A549 (cell line): Measurements from ENCODE around the gene XPO6. TPM values are rescaled to one million over a fixed set of nuclear protein-coding genes. Genes with fewer than 3 reads are reported as not detected.

Experiments
- ATAC-seq, 2 experiments: fragments of 200-7000 bp in 1 of 2; fragments of >200 bp in 1 of 2; cut with Nextera tagmentation in 1 of 2; cut with Tn5 transposase in 1 of 2; 3 replicates each; pipeline versions ENCODE4 v1.8.0 to v1.9.1; 2018 to 2020; ENCODE audit warnings: mild to moderate bottlenecking in 1 of 2, moderate library complexity in 1 of 2
- CTCF ChIA-PET: fragments of 300-600 bp; sonication (Branson Sonifier 250); formaldehyde crosslinking; extraction: SDS; loops from one replicate; lab custom pipeline; 2021; ENCODE audit warnings: antibody characterized with exemption, inconsistent platforms; lab: Yijun Ruan, JAX
- POLR2A ChIA-PET: fragments of 350-600 bp; formaldehyde crosslinking; extraction: SDS; loops from one replicate; lab custom pipeline; 2021; ENCODE audit warnings: antibody characterized with exemption, inconsistent platforms; lab: Yijun Ruan, JAX
- DNase-seq, 2 experiments: peaks; one replicate each; pipeline versions ENCODE4 v3.0.0 to v3.0.0-alpha.2; 2011 to 2016; ENCODE audit warnings: low read depth in 1 of 2, low spot score in 1 of 2
- FAIRE-seq: peaks from 2 replicates; lab custom pipeline; 2011; peaks lifted over from hg19 to GRCh38; lab: Jason Lieb, UNC
- H3K27ac ChIP-seq, 2 experiments: fragments of >200 bp; sonication (Bioruptor Twin); formaldehyde crosslinking; 3 replicates each; pipeline ENCODE4 v1.5.1; 2016 to 2017
- H3K4me1 ChIP-seq: fragments of >200 bp; sonication (Bioruptor Twin); formaldehyde crosslinking; 3 replicates; pipeline ENCODE4 v1.6.1; 2016
- H3K4me2 ChIP-seq: fragments of >200 bp; sonication (Bioruptor Twin); formaldehyde crosslinking; 3 replicates; pipeline ENCODE4 v1.6.1; 2016
- H3K4me3 ChIP-seq: fragments of >200 bp; sonication (Bioruptor Twin); formaldehyde crosslinking; 3 replicates; pipeline ENCODE4 v1.5.1; 2016
- H3K9me3 ChIP-seq: fragments of >200 bp; sonication (Bioruptor Twin); formaldehyde crosslinking; 3 replicates; pipeline ENCODE4 v1.6.1; 2016
- CBX2 ChIP-seq: fragments of 200-600 bp; sonication (generic); IDR thresholded peaks from 2 replicates; pipeline ENCODE4 v1.6.1; 2016; ENCODE audit warnings: low read depth, mild to moderate bottlenecking, borderline replicate concordance
- CHD2 ChIP-seq: fragments of 150-350 bp; IDR thresholded peaks from 2 replicates; pipeline ENCODE4 v1.6.1; 2014; ENCODE audit warnings: low read length; ENCODE audit not compliant: partially characterized antibody
- CHD4 ChIP-seq: fragments of 200-600 bp; sonication (generic); IDR thresholded peaks from 2 replicates; pipeline ENCODE4 v1.6.1; 2016; ENCODE audit warnings: antibody characterized with exemption, mild to moderate bottlenecking, borderline replicate concordance
- EHF ChIP-seq: fragments of 250-450 bp; sonication (Bioruptor Pico); IDR thresholded peaks from 2 replicates; pipeline ENCODE4 v1.5.0; 2020; ENCODE audit warnings: mild to moderate bottlenecking
- EHMT2 ChIP-seq: fragments of 200-600 bp; sonication (generic); IDR thresholded peaks from 2 replicates; pipeline ENCODE4 v1.6.1; 2016; ENCODE audit warnings: antibody characterized with exemption, low read depth, mild to moderate bottlenecking, moderate library complexity
- ESRRA ChIP-seq: fragments of 150-350 bp; IDR thresholded peaks from 2 replicates; pipeline ENCODE4 v1.6.1; 2014; ENCODE audit warnings: mild to moderate bottlenecking, low read length, borderline replicate concordance
- FOXS1 ChIP-seq: fragments of 250-450 bp; sonication (Bioruptor Pico); IDR thresholded peaks from 2 replicates; pipeline ENCODE4 v1.5.0; 2020; ENCODE audit warnings: mild to moderate bottlenecking, moderate library complexity
- HDAC2 ChIP-seq: fragments of 200-600 bp; sonication (generic); IDR thresholded peaks from 2 replicates; pipeline ENCODE4 v1.6.1; 2016
- HOXB13 ChIP-seq: fragments of 250-450 bp; sonication (Bioruptor Pico); IDR thresholded peaks from 2 replicates; pipeline ENCODE4 v1.5.0; 2020; ENCODE audit warnings: low read depth, mild to moderate bottlenecking, moderate library complexity
- JUNB ChIP-seq: fragments of >200 bp; sonication (Bioruptor Twin); formaldehyde crosslinking; IDR thresholded peaks from 2 replicates; pipeline ENCODE4 v1.6.1; 2016
- KDM1A ChIP-seq: fragments of 200-600 bp; sonication (generic); IDR thresholded peaks from 2 replicates; pipeline ENCODE4 v1.6.1; 2016; ENCODE audit warnings: low read depth, mild to moderate bottlenecking
- MYC ChIP-seq: IDR thresholded peaks from 2 replicates; pipeline ENCODE4 v1.6.1; 2012; ENCODE audit warnings: mild to moderate bottlenecking, inconsistent platforms, low read length, improper control_type of control experiment, borderline replicate concordance
- NR3C1 ChIP-seq: fragments of >200 bp; sonication (Bioruptor Twin); formaldehyde crosslinking; IDR thresholded peaks from 3 replicates; pipeline ENCODE4 v1.6.1; 2017
- PHF8 ChIP-seq: fragments of 200-600 bp; sonication (generic); IDR thresholded peaks from 2 replicates; pipeline ENCODE4 v1.6.1; 2016; ENCODE audit warnings: low read depth, mild to moderate bottlenecking, antibody characterized with exemption, moderate library complexity, borderline replicate concordance
- POLR2AphosphoS2 ChIP-seq: conservative IDR thresholded peaks from 2 replicates; pipeline ENCODE4 v1.6.1; 2012; ENCODE audit warnings: low read length, improper control_type of control experiment, inconsistent platforms
- RAD21 ChIP-seq, 2 experiments: fragments of >200 bp in 1 of 2; sonication (Bioruptor Twin) in 1 of 2; formaldehyde crosslinking in 1 of 2; IDR thresholded peaks in 1 of 2; conservative IDR thresholded peaks in 1 of 2; 2 replicates in 1 of 2; 3 replicates in 1 of 2; pipeline ENCODE4 v1.6.1; 2012 to 2018; ENCODE audit warnings: inconsistent platforms in 1 of 2
- RARB ChIP-seq: fragments of 250-450 bp; sonication (Bioruptor Pico); IDR thresholded peaks from 2 replicates; pipeline ENCODE4 v1.8.0; 2021; ENCODE audit warnings: mild to moderate bottlenecking, moderate library complexity
- SMC3 ChIP-seq: fragments of >200 bp; sonication (Bioruptor Twin); formaldehyde crosslinking; IDR thresholded peaks from 3 replicates; pipeline ENCODE4 v1.6.1; 2018; ENCODE audit warnings: inconsistent platforms
- SREBF2 ChIP-seq: fragments of 450-650 bp; IDR thresholded peaks from 2 replicates; pipeline ENCODE4 v1.6.1; 2014; ENCODE audit warnings: mild to moderate bottlenecking, moderate library complexity
- WGBS: methylation state at CpG from one replicate; pipeline ENCODE4 v1.1.6; 2017; ENCODE audit errors: missing lambda C conversion rate; 5-methylcytosine and 5-hydroxymethylcytosine counted together
- polyA plus RNA-seq, 4 experiments: library from polyadenylated mRNA; depleted of rRNA in 3 of 4; stranded (reverse); fragments of >200 nt; fragmentation: RNase III in 1 of 4; extraction: RNeasy Plus Mini Kit Qiagen cat#74134 plus additional on column Dnase treatment in 1 of 4; gene quantifications; 2 replicates in 3 of 4; 3 replicates in 1 of 4; pipeline ENCODE4 v1.2.3, GENCODE V29; 2011 to 2017
- TF ChIP-seq, protein P1 (sequence below): IDR thresholded peaks from 2 replicates; pipeline ENCODE4 v1.6.1; 2012
- TF ChIP-seq, protein P2 (sequence below): fragments of 200-600 bp; sonication (generic); IDR thresholded peaks from 2 replicates; pipeline ENCODE4 v1.6.1; 2016; ENCODE audit warnings: antibody characterized with exemption, mild to moderate bottlenecking, moderate library complexity
- TF ChIP-seq, protein P3 (sequence below): fragments of 250-450 bp; sonication (Bioruptor Pico); IDR thresholded peaks from 2 replicates; pipeline ENCODE4 v1.5.0; 2021; ENCODE audit warnings: mild to moderate bottlenecking, moderate library complexity, borderline replicate concordance
- TF ChIP-seq, protein P4 (sequence below): IDR thresholded peaks from 2 replicates; pipeline ENCODE4 v1.6.1; 2012; ENCODE audit warnings: low read depth, borderline replicate concordance
- TF ChIP-seq, protein P5 (sequence below): IDR thresholded peaks from 2 replicates; pipeline ENCODE4 v1.6.1; 2012
- TF ChIP-seq, protein P6 (sequence below): fragments of 150-350 bp; IDR thresholded peaks from 2 replicates; pipeline ENCODE4 v1.6.1; 2014; ENCODE audit warnings: low read depth, mild to moderate bottlenecking, low read length
- TF ChIP-seq, protein P7 (sequence below): fragments of >200 bp; sonication (Bioruptor Twin); formaldehyde crosslinking; IDR thresholded peaks from 2 replicates; pipeline ENCODE4 v1.6.1; 2016

Gene XPO6
- polyA plus RNA-seq, 2 of the 4 experiments (the other 2 are of a cell fraction), result 63.0 to 108 TPM

DNA sequence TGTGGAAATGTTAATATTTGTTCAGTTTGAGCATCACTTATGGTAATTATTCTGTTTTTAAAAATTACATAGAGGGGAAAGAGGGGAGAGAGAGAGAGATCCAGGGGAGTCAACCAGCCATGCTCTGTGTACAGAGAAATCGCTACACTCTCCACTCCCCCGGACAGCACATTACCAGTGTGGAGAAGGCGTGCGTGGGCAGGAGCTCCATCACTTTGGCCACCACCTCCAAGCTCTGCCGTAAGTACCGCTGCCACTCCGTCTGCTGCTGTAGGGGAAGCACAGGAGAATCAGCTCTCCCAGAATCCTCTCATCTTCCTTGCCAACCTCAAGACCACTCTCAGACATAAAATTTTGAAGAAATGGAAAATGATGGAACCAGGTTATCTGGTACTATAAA, 78.1 kb downstream of the XPO6 start:
- H3K4me2 ChIP-seq, result no peak overlapping the region
- 93% methylated on average over 7 of the region's 7 CpGs for WGBS
- ChIA-PET POLR2A (no interaction called here), CTCF (interaction anchor here (0.6 to 1.7 kb wide), 5 partner anchors 11 to 88 kb away, joined by 3 to 5 read pairs (median 3); no protein-coding TSS in a partner anchor)
- no peak overlapping the region for H3K4me3 ChIP-seq
- no peaks in the 10 kb centered on the region for H3K4me1 ChIP-seq
- DNase-seq (no peak), FAIRE-seq (no peak), ATAC-seq (no peak)
- H3K9me3 ChIP-seq, result no peaks in the 10 kb centered on the region
- no peak overlapping the region for H3K27ac ChIP-seq
- TF ChIP-seq ESRRA, result no peak
- TF ChIP-seq POLR2AphosphoS2, result no peak
- no peak for TF ChIP-seq KDM1A
- TF ChIP-seq PHF8, result no peak
- TF ChIP-seq, protein P1, sequence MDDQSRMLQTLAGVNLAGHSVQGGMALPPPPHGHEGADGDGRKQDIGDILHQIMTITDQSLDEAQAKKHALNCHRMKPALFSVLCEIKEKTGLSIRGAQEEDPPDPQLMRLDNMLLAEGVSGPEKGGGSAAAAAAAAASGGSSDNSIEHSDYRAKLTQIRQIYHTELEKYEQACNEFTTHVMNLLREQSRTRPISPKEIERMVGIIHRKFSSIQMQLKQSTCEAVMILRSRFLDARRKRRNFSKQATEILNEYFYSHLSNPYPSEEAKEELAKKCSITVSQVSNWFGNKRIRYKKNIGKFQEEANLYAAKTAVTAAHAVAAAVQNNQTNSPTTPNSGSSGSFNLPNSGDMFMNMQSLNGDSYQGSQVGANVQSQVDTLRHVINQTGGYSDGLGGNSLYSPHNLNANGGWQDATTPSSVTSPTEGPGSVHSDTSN, result no peak
- TF ChIP-seq, protein P2, sequence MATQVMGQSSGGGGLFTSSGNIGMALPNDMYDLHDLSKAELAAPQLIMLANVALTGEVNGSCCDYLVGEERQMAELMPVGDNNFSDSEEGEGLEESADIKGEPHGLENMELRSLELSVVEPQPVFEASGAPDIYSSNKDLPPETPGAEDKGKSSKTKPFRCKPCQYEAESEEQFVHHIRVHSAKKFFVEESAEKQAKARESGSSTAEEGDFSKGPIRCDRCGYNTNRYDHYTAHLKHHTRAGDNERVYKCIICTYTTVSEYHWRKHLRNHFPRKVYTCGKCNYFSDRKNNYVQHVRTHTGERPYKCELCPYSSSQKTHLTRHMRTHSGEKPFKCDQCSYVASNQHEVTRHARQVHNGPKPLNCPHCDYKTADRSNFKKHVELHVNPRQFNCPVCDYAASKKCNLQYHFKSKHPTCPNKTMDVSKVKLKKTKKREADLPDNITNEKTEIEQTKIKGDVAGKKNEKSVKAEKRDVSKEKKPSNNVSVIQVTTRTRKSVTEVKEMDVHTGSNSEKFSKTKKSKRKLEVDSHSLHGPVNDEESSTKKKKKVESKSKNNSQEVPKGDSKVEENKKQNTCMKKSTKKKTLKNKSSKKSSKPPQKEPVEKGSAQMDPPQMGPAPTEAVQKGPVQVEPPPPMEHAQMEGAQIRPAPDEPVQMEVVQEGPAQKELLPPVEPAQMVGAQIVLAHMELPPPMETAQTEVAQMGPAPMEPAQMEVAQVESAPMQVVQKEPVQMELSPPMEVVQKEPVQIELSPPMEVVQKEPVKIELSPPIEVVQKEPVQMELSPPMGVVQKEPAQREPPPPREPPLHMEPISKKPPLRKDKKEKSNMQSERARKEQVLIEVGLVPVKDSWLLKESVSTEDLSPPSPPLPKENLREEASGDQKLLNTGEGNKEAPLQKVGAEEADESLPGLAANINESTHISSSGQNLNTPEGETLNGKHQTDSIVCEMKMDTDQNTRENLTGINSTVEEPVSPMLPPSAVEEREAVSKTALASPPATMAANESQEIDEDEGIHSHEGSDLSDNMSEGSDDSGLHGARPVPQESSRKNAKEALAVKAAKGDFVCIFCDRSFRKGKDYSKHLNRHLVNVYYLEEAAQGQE, result no peak
- TF ChIP-seq, protein P3, sequence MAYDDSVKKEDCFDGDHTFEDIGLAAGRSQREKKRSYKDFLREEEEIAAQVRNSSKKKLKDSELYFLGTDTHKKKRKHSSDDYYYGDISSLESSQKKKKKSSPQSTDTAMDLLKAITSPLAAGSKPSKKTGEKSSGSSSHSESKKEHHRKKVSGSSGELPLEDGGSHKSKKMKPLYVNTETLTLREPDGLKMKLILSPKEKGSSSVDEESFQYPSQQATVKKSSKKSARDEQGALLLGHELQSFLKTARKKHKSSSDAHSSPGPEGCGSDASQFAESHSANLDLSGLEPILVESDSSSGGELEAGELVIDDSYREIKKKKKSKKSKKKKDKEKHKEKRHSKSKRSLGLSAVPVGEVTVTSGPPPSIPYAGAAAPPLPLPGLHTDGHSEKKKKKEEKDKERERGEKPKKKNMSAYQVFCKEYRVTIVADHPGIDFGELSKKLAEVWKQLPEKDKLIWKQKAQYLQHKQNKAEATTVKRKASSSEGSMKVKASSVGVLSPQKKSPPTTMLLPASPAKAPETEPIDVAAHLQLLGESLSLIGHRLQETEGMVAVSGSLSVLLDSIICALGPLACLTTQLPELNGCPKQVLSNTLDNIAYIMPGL, result no peak
- TF ChIP-seq CBX2, result no peak
- TF ChIP-seq, protein P4, sequence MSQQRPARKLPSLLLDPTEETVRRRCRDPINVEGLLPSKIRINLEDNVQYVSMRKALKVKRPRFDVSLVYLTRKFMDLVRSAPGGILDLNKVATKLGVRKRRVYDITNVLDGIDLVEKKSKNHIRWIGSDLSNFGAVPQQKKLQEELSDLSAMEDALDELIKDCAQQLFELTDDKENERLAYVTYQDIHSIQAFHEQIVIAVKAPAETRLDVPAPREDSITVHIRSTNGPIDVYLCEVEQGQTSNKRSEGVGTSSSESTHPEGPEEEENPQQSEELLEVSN, result no peak
- TF ChIP-seq RAD21 (conservative IDR thresholded peaks at IDR 0.05 in 1 of 2, IDR thresholded peaks at IDR 0.05 in 1 of 2), result no peak
- no peak for TF ChIP-seq HDAC2
- no peak for TF ChIP-seq FOXS1
- TF ChIP-seq EHF (CRISPR knock-in tag), result no peak
- TF ChIP-seq SMC3, result no peak
- TF ChIP-seq RARB (CRISPR knock-in tag), result no peak
- TF ChIP-seq NR3C1, result no peak
- no peak for TF ChIP-seq HOXB13 (CRISPR knock-in tag)
- TF ChIP-seq SREBF2, result no peak
- no peak for TF ChIP-seq MYC
- TF ChIP-seq EHMT2, result no peak

DNA sequence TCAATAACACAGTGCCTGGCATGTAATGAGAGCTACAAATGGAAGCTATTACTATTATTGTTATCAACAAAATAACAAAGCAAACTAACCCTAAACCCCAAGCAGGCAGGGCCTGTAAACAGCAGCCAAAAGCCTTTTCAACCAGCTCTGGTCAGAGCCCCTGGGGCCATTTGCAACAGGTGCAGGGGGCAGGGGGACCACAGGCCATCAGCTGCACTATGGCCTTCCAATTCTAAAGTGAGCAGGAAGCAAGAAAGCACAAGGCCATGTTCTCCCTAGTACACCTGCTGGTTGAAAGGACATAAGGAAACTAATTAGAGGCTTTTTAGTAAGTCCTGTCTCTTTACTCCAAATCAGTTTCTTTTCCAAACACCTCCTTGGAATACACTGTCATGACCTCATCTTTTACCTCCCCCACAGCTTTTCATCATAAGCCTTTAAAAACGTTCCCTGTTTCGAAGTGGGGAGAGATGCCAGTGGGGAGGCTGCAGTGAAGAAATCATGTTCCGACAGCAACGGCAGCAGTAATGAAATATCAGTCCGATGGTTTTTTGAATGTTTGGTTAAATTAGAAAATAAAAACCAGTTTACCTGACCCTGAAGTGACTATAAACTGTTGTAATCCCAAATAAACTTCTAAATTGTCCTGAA, 79.9 kb downstream of the XPO6 start:
- DNase-seq, result no peak
- POLR2A ChIA-PET, result no interaction called here
- H3K4me2 ChIP-seq, result no peak overlapping the region
- no peak overlapping the region for H3K27ac ChIP-seq
- no peaks in the 10 kb centered on the region for H3K9me3 ChIP-seq
- ATAC-seq, result no peak
- CTCF ChIA-PET, result interaction anchor here (1.8 kb wide), 1 partner anchor 61 kb away, joined by 5 read pairs; no protein-coding TSS in a partner anchor
- no peak overlapping the region for H3K4me3 ChIP-seq
- no peaks in the 10 kb centered on the region for H3K4me1 ChIP-seq
- FAIRE-seq, result no peak
- 86% methylated on average over 5 of the region's 5 CpGs for WGBS
- TF ChIP-seq, protein P5, sequence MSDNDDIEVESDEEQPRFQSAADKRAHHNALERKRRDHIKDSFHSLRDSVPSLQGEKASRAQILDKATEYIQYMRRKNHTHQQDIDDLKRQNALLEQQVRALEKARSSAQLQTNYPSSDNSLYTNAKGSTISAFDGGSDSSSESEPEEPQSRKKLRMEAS, result no peak
- TF ChIP-seq SREBF2 (no peak), CHD4 (no peak), HOXB13 (CRISPR knock-in tag) (no peak), CHD2 (no peak), JUNB (no peak), EHMT2 (no peak), NR3C1 (no peak)
- TF ChIP-seq, protein P6, sequence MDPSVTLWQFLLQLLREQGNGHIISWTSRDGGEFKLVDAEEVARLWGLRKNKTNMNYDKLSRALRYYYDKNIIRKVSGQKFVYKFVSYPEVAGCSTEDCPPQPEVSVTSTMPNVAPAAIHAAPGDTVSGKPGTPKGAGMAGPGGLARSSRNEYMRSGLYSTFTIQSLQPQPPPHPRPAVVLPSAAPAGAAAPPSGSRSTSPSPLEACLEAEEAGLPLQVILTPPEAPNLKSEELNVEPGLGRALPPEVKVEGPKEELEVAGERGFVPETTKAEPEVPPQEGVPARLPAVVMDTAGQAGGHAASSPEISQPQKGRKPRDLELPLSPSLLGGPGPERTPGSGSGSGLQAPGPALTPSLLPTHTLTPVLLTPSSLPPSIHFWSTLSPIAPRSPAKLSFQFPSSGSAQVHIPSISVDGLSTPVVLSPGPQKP, result no peak
- TF ChIP-seq, protein P3, result no peak
- TF ChIP-seq, protein P7, sequence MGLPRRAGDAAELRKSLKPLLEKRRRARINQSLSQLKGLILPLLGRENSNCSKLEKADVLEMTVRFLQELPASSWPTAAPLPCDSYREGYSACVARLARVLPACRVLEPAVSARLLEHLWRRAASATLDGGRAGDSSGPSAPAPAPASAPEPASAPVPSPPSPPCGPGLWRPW, result no peak
